ENCODE data around the gene EFCAB7. TPM values are rescaled to one million over a fixed set of nuclear protein-coding genes. Genes with fewer than 3 reads are reported as not detected.

Gene EFCAB7
- total RNA-seq, 1 donor from 2014 or later: 3.2 TPM

DNA sequence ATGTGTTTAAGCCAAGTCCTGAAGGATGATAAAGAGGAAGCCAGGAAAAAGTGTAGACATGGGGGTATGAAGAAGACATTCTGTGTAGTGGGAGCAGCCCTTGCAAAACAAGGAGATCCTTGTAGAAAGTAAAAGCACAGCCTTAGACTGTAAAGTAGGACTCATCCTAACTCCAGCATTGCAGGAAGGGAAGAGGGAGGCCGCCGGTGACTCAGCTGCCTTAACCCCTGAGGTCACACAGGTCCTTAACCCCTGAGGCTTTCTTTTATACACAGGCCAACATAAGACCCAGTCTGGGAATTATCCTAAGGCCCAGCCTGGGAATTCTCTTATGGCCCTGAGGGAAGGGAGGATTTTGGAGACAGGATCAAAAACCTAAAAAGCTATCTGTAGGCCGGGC lies 87.9 kb downstream of the EFCAB7 start:
- no peaks in the 10 kb centered on the region for H3K36me3 ChIP-seq (ENCODE audit: control insufficient read depth, insufficient read depth, low read length)
- DNase-seq (ENCODE audit: low read depth): no peak
- TF ChIP-seq, protein P1, sequence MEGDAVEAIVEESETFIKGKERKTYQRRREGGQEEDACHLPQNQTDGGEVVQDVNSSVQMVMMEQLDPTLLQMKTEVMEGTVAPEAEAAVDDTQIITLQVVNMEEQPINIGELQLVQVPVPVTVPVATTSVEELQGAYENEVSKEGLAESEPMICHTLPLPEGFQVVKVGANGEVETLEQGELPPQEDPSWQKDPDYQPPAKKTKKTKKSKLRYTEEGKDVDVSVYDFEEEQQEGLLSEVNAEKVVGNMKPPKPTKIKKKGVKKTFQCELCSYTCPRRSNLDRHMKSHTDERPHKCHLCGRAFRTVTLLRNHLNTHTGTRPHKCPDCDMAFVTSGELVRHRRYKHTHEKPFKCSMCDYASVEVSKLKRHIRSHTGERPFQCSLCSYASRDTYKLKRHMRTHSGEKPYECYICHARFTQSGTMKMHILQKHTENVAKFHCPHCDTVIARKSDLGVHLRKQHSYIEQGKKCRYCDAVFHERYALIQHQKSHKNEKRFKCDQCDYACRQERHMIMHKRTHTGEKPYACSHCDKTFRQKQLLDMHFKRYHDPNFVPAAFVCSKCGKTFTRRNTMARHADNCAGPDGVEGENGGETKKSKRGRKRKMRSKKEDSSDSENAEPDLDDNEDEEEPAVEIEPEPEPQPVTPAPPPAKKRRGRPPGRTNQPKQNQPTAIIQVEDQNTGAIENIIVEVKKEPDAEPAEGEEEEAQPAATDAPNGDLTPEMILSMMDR (IDR thresholded peaks at IDR 0.05; ENCODE audit: insufficient read depth, low read length, severe bottlenecking): no peak
- H3K27me3 ChIP-seq (ENCODE audit: control insufficient read depth, insufficient read depth, low read length): no peaks in the 10 kb centered on the region
- FAIRE-seq: no peak
- no peak overlapping the region for H3K4me3 ChIP-seq (ENCODE audit: low read depth, low read length)

GRCh38 chr1:63612564-63612963 lies 89.2 kb downstream of the EFCAB7 start:
- Histone ChIP-seq H3K4me3 (ENCODE audit: low read depth, low read length) (no peak overlapping the region), H3K36me3 (ENCODE audit: control insufficient read depth, insufficient read depth, low read length) (no peaks in the 10 kb centered on the region), H3K27me3 (ENCODE audit: control insufficient read depth, insufficient read depth, low read length) (no peaks in the 10 kb centered on the region)
- TF ChIP-seq, protein P1 (IDR thresholded peaks at IDR 0.05; ENCODE audit: insufficient read depth, low read length, severe bottlenecking): no peak
- DNase-seq (ENCODE audit: low read depth) (no peak), FAIRE-seq (peak; percentile 75)

DNA sequence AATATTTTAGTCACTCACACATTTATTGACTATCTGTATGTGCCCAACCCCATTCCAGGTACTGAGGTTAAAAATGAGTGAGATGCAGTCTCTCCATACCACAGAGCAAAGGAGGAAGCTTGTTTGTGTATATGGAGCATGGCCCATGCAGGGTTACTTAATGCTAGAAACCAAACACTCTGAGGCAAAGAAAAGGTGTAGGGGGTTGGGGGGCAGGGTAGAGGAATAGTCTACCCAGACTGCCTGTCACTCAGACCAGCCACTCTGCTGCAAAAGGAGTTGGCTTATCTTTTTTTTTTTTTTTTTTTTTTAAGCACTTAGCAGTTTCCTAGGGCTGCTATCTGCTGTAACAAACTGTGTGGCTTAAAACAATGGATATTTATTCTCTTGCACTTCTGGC lies 89.6 kb downstream of the EFCAB7 start:
- Histone ChIP-seq H3K27me3 (ENCODE audit: control insufficient read depth, insufficient read depth, low read length) (no peaks in the 10 kb centered on the region), H3K4me3 (ENCODE audit: low read depth, low read length) (no peak overlapping the region), H3K36me3 (ENCODE audit: control insufficient read depth, insufficient read depth, low read length) (no peaks in the 10 kb centered on the region)
- DNase-seq (ENCODE audit: low read depth) (no peak), FAIRE-seq (no peak)
- TF ChIP-seq, protein P1 (IDR thresholded peaks at IDR 0.05; ENCODE audit: insufficient read depth, low read length, severe bottlenecking): no peak

- Histone ChIP-seq H3K27me3 (ENCODE audit: control insufficient read depth, insufficient read depth, low read length) (no peaks in the 10 kb centered on the region), H3K4me3 (ENCODE audit: low read depth, low read length) (no peak overlapping the region), H3K36me3 (ENCODE audit: control insufficient read depth, insufficient read depth, low read length) (no peaks in the 10 kb centered on the region)
- peak; percentile 64 for DNase-seq (ENCODE audit: low read depth)
- FAIRE-seq: no peak
- TF ChIP-seq, protein P1 (IDR thresholded peaks at IDR 0.05; ENCODE audit: insufficient read depth, low read length, severe bottlenecking): peak; percentile 50
Measured at GRCh38 chr1:63615768-63616420, 92.6 kb downstream of the EFCAB7 start.

DNA sequence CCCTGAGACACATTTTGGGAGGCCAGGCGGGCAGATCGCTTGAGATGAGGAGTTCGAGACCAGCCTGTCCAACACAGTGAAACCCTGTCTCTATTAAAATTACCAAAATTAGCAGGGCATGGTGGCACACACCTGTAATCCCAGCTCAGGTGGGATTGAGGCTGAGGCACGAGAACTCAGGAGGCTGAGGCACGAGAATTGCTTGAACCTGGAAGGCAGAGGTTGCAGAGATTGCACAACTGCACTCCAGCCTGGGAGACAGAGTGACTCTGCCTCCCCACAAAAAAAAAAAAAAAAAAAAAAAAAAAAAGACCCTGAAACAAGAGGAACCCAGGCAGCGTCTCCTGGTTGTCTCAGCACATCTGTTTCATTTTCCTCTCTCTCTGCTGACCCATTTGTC lies 94.1 kb downstream of the EFCAB7 start:
- H3K27me3 ChIP-seq (ENCODE audit: control insufficient read depth, insufficient read depth, low read length): no peaks in the 10 kb centered on the region
- TF ChIP-seq, protein P1 (IDR thresholded peaks at IDR 0.05; ENCODE audit: insufficient read depth, low read length, severe bottlenecking): no peak
- FAIRE-seq (no peak), DNase-seq (ENCODE audit: low read depth) (no peak)
- H3K36me3 ChIP-seq (ENCODE audit: control insufficient read depth, insufficient read depth, low read length): no peaks in the 10 kb centered on the region
- no peak overlapping the region for H3K4me3 ChIP-seq (ENCODE audit: low read depth, low read length)

- Histone ChIP-seq H3K4me3 (ENCODE audit: low read depth, low read length) (no peak overlapping the region), H3K27me3 (ENCODE audit: control insufficient read depth, insufficient read depth, low read length) (no peaks in the 10 kb centered on the region), H3K36me3 (ENCODE audit: control insufficient read depth, insufficient read depth, low read length) (no peaks in the 10 kb centered on the region)
- TF ChIP-seq, protein P1 (IDR thresholded peaks at IDR 0.05; ENCODE audit: insufficient read depth, low read length, severe bottlenecking): no peak
- no peak for FAIRE-seq
- DNase-seq (ENCODE audit: low read depth): no peak
Measured at GRCh38 chr1:63618011-63618410, 94.7 kb downstream of the EFCAB7 start.

Measured in bronchial epithelial cell (primary cell).